Panc1 (cell line): ENCODE results near the gene RBP5.

Experiments
- CTCF ChIP-seq: fragments of 450-650 bp; IDR thresholded peaks from 2 replicates; pipeline ENCODE4 v1.5.1; 2017; ENCODE audit warnings: mild to moderate bottlenecking
- SIN3A ChIP-seq: IDR thresholded peaks from 2 replicates; pipeline ENCODE4 v1.6.1; 2012; ENCODE audit warnings: low read depth, mild to moderate bottlenecking, low read length, moderate library complexity, borderline replicate concordance; ENCODE audit not compliant: insufficient read depth

GRCh38 chr12:7178481-7178880 is 49.8 kb upstream of the RBP5 start:
- TF ChIP-seq CTCF (no peak), SIN3A (no peak)
